Measurements from ENCODE around the gene UCHL3. TPM values are rescaled to one million over a fixed set of nuclear protein-coding genes. Genes with fewer than 3 reads are reported as not detected.

Gene UCHL3
- total and polyA plus RNA-seq, 2 of the 4 experiments (the other 2 are of a cell fraction) = 63.8 to 68.3 TPM

- Histone ChIP-seq H2BK15ac (ENCODE audit: low read depth, low read length) (no peak overlapping the region), H3K79me1 (ENCODE audit: low read depth in 1 of 2, low read length in 2 of 2) (peaks cover 5 to 15% of the 10 kb centered on the region in 2 experiments; a peak in 2 of 4 replicates), H3K4me2 (ENCODE audit: low read depth, low read length) (no peak overlapping the region), H2AK5ac (ENCODE audit: low read depth, low read length) (no peak overlapping the region; the same call in 1 of the 2 replicates), H3K9me3 (ENCODE audit: control insufficient read depth, insufficient read depth, low read length) (no peaks in the 10 kb centered on the region), H3K9me1 (ENCODE audit: insufficient read depth, low read length) (peaks cover 3% of the 10 kb centered on the region; the same call in 1 of the 2 replicates), H3K4me1 (ENCODE audit: control insufficient read depth, insufficient read depth, low read length) (peaks cover 2% of the 10 kb centered on the region; the same call in 1 of the 2 replicates), H2BK120ac (ENCODE audit: low read depth, low read length) (no peak overlapping the region), H3K4ac (ENCODE audit: low read depth, low read length) (no peak overlapping the region), H3K4me3 (ENCODE audit: insufficient read depth, low read depth, low read length) (no peak overlapping the region), H3K27me3 (ENCODE audit: control insufficient read depth, insufficient read depth, low read length) (no peaks in the 10 kb centered on the region), H4K20me1 (ENCODE audit: insufficient read depth, low read length) (no peaks in the 10 kb centered on the region), H2BK5ac (ENCODE audit: low read depth, low read length, poor library complexity, severe bottlenecking) (no peak overlapping the region), H4K8ac (ENCODE audit: low read depth in 2 of 2, low read length in 2 of 2) (no peak overlapping the region), H3K27ac (ENCODE audit: insufficient read depth, low read length) (no peak overlapping the region), H4K91ac (ENCODE audit: insufficient read depth, low read depth, low read length) (no peak overlapping the region), H3K14ac (replicated peaks; ENCODE audit: low read depth, low read length) (no peak overlapping the region), H3K18ac (ENCODE audit: low read depth, low read length) (no peak overlapping the region), H3K23ac (ENCODE audit: low read depth, low read length) (no peak overlapping the region), H2AFZ (replicated peaks; ENCODE audit: low read length, poor library complexity) (no peak overlapping the region), H3K56ac (ENCODE audit: extremely low read depth, insufficient read depth, low read length) (no peak overlapping the region), H2BK20ac (ENCODE audit: low read depth, low read length) (no peak overlapping the region), H4K5ac (ENCODE audit: low read depth, low read length) (no peak overlapping the region), H3K9ac (ENCODE audit: low read depth, low read length) (no peak overlapping the region), H2AK9ac (replicated peaks; ENCODE audit: low read depth, low read length, poor library complexity) (no peak overlapping the region), H3K36me3 (ENCODE audit: control insufficient read depth, insufficient read depth, low read length) (no peaks in the 10 kb centered on the region)
- intact Hi-C loops (cut with micrococcal nuclease) (loop anchor here (5.0 kb wide), 1 partner anchor 1251 kb away; no protein-coding TSS in a partner anchor), dilution Hi-C loops (cut with HindIII; ENCODE audit: low sequenced_read_pairs, unreplicated experiment) (no loop called here), in situ Hi-C loops (cut with MboI; ENCODE audit: low sequenced_read_pairs) (loop anchor here (5.0 to 10.0 kb wide), 2 partner anchors 66 to 173 kb away; partner anchors contain the start of gene TBC1D4)
- ChIA-PET CTCF (interaction anchor here (1.2 kb wide), 1 partner anchor 175 kb away, joined by 3 read pairs; no protein-coding TSS in a partner anchor), POLR2A (ENCODE audit: unreplicated experiment) (interaction anchor here (0.7 kb wide), 1 partner anchor 17 kb away, joined by 3 read pairs; no protein-coding TSS in a partner anchor)
- peak; percentile 51 for DNase-seq
- no peak for ATAC-seq (ENCODE audit: low read depth)
- WGBS, 2 experiments (ENCODE audit: extremely low coverage in 2 of 2, insufficient read length in 1 of 2) = no CpG with 5 or more reads among the region's 3 CpGs
- TF ChIP-seq CEBPB (IDR thresholded peaks at IDR 0.05; ENCODE audit: low read depth, low read length) (peak; percentile 33; the same call in 1 of the 2 replicates), RAD21 (IDR thresholded peaks at IDR 0.05; ENCODE audit: low read length) (no peak)
- BruUV-seq (replicated peaks) = no TSS peak
These were observed 1.7 kb upstream of the UCHL3 start for GRCh38 chr13:75547917-75548316.
